Measurements from ENCODE around the gene CPEB4. TPM values are rescaled to one million over a fixed set of nuclear protein-coding genes. Genes with fewer than 3 reads are reported as not detected.

Gene CPEB4
- total RNA-seq, 1 experiment from 2014 or later = 8.7 TPM

- no peak overlapping the region for H3K4ac ChIP-seq (ENCODE audit: low read depth, low read length)
- peaks cover 35 to 38% of the 10 kb centered on the region in 2 experiments for H3K4me1 Mint-ChIP-seq
- no peak overlapping the region for H4K91ac ChIP-seq (ENCODE audit: insufficient read length, low read depth, low read length)
- H3K18ac ChIP-seq (ENCODE audit: insufficient read length, low read depth, low read length) = no peak overlapping the region
- no peak overlapping the region for H4K5ac ChIP-seq (ENCODE audit: insufficient read length, low read depth, low read length)
- no peak overlapping the region for H3K27ac ChIP-seq (ENCODE audit: insufficient read length, low read depth, low read length)
- H3T11ph ChIP-seq (ENCODE audit: low read length) = no peak overlapping the region
- H3K4me1 ChIP-seq (ENCODE audit: insufficient read depth, low read length) = no peaks in the 10 kb centered on the region; the same call in 1 of the 2 replicates
- H3K27me3 ChIP-seq (ENCODE audit: insufficient read depth, low read length) = no peaks in the 10 kb centered on the region
- H3K36me3 Mint-ChIP-seq (ENCODE audit: insufficient read depth in 1 of 3, low read depth in 3 of 3) = no peaks in the 10 kb centered on the region
- no peaks in the 10 kb centered on the region; the same call in 1 of the 2 replicates for H3K27me3 Mint-ChIP-seq (ENCODE audit: low read depth)
- H4K8ac ChIP-seq (replicated peaks; ENCODE audit: insufficient read length, low read depth, low read length) = no peak overlapping the region
- no peak overlapping the region for H2BK5ac ChIP-seq (ENCODE audit: insufficient read length, low read length)
- H4K20me1 ChIP-seq (ENCODE audit: control insufficient read depth, insufficient read depth, insufficient read length) = no peaks in the 10 kb centered on the region
- no peak for TF ChIP-seq CTCF (conservative IDR thresholded peaks at IDR 0.05)
- no peak overlapping the region for H2BK15ac ChIP-seq (ENCODE audit: low read depth, low read length)
- H3K23ac ChIP-seq (ENCODE audit: insufficient read length, low read depth, low read length) = no peak overlapping the region
- no peak overlapping the region; the same call in 1 of the 2 replicates for H3K14ac ChIP-seq (ENCODE audit: insufficient read depth, low read length)
- H2AK5ac ChIP-seq (ENCODE audit: insufficient read length, low read length) = no peak overlapping the region
- peaks cover 7% of the 10 kb centered on the region for H3K23me2 ChIP-seq (ENCODE audit: insufficient read length, low read depth, low read length, poor library complexity, severe bottlenecking)
- H2AFZ ChIP-seq (ENCODE audit: low read length) = no peak overlapping the region
- H2BK120ac ChIP-seq (ENCODE audit: low read depth, low read length, poor library complexity, severe bottlenecking) = no peak overlapping the region
- H3K79me1 ChIP-seq (ENCODE audit: insufficient read depth, low read depth, low read length, poor library complexity, severe bottlenecking) = no peaks in the 10 kb centered on the region
- H3K9me3 ChIP-seq (ENCODE audit: control insufficient read depth, low read depth, low read length) = no peaks in the 10 kb centered on the region
- no peak overlapping the region for H3K27ac Mint-ChIP-seq
- no peak overlapping the region for H2BK12ac ChIP-seq (ENCODE audit: insufficient read length, low read depth, low read length)
- no peaks in the 10 kb centered on the region; the same call in 1 of the 2 replicates for H3K79me2 ChIP-seq (ENCODE audit: insufficient read depth, low read length)
- no peak overlapping the region for H3K56ac ChIP-seq (ENCODE audit: insufficient read length, low read depth, low read length)
- peak overlapping the region; percentile 96 to 97 for H3K4me3 Mint-ChIP-seq
- WGBS (ENCODE audit: extremely low coverage, insufficient read length, low lambda C conversion rate) = no CpG with 5 or more reads among the region's 37 CpGs
- no peak for DNase-seq
- no peak overlapping the region for H2BK20ac ChIP-seq (ENCODE audit: low read depth, low read length, poor library complexity, severe bottlenecking)
- peak overlapping the region; percentile 54 for H3K4me2 ChIP-seq (ENCODE audit: insufficient read depth, insufficient read length, low read length)
- no peak overlapping the region for H3K9ac ChIP-seq (ENCODE audit: extremely low read depth, insufficient read length, low read length)
- H3K9me3 Mint-ChIP-seq = no peaks in the 10 kb centered on the region
Measured at GRCh38 chr5:173888473-173889131, 453 bp downstream of the CPEB4 start.

Data from H9 (cell line).